ENCODE data around the gene TBCC. TPM values are rescaled to one million over a fixed set of nuclear protein-coding genes. Genes with fewer than 3 reads are reported as not detected.

The TBCC gene, protein sequence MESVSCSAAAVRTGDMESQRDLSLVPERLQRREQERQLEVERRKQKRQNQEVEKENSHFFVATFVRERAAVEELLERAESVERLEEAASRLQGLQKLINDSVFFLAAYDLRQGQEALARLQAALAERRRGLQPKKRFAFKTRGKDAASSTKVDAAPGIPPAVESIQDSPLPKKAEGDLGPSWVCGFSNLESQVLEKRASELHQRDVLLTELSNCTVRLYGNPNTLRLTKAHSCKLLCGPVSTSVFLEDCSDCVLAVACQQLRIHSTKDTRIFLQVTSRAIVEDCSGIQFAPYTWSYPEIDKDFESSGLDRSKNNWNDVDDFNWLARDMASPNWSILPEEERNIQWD
- 10 to 100 TPM; 16.4 to 30.7 (median 22.0) TPM for total RNA-seq

DNA sequence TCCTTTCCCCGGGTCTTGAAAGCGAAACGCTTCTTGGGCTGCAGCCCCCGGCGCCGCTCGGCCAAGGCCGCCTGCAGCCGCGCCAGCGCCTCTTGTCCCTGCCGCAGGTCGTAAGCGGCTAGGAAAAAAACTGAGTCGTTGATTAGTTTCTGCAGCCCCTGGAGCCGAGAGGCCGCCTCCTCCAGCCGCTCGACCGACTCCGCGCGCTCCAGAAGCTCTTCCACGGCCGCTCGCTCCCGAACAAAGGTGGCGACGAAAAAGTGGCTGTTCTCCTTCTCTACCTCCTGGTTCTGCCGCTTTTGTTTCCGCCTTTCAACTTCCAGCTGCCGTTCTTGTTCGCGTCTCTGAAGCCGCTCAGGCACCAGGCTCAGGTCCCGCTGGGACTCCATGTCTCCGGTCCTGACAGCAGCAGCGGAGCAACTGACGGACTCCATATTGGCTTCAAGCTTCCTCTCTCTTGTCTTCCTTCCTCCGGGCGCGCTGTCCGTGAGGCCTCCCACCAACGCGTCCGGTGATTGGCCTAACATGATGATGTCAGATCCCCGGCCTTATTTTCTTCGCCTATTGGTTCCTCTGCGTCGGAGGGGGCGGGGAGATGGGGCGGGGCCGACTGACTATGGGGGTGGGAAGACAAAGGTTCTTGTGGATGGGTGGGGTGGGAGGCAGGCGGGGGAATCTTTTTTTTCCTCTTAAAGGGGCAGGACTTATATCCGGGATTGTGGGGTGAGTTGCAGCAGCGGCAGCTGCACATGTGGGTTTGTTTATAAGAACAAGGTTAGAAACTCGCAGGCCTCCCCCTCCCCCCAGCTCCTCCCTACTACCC is at the start of gene TBCC:
Gene TBCC (minus strand): TSS at position 464 of the 823 bp plus-strand sequence. CDS start 30 bp downstream, at position 434.
- TF ChIP-seq, protein P1, sequence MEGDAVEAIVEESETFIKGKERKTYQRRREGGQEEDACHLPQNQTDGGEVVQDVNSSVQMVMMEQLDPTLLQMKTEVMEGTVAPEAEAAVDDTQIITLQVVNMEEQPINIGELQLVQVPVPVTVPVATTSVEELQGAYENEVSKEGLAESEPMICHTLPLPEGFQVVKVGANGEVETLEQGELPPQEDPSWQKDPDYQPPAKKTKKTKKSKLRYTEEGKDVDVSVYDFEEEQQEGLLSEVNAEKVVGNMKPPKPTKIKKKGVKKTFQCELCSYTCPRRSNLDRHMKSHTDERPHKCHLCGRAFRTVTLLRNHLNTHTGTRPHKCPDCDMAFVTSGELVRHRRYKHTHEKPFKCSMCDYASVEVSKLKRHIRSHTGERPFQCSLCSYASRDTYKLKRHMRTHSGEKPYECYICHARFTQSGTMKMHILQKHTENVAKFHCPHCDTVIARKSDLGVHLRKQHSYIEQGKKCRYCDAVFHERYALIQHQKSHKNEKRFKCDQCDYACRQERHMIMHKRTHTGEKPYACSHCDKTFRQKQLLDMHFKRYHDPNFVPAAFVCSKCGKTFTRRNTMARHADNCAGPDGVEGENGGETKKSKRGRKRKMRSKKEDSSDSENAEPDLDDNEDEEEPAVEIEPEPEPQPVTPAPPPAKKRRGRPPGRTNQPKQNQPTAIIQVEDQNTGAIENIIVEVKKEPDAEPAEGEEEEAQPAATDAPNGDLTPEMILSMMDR (IDR thresholded peaks at IDR 0.05) = no peak
- peak; percentile 84 for DNase-seq (ENCODE audit: low spot score)
- ATAC-seq (ENCODE audit: low FRiP score) = peak; percentile 91

DNA sequence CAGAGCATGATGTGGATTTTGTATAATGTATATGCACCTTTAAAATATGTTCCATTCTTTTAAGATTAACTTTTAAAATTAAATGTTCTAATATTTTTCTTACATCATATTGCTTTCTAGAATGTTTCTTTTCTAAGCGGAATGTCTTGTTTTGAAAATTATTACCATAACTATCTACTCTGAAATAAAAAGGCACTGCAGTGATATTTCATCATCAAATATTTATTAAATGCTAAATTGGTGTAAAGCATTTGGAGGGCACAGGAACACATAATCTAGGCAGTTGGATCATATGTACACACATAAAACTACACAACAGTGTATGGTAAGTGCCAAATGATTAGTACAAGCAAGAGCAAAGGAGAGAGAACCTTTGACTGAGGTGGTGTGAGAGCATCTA is 49.7 kb upstream of the TBCC start:
- TF ChIP-seq, protein P1 (IDR thresholded peaks at IDR 0.05) = no peak
- no peak for ATAC-seq (ENCODE audit: low FRiP score)
- DNase-seq (ENCODE audit: low spot score) = no peak

DNA sequence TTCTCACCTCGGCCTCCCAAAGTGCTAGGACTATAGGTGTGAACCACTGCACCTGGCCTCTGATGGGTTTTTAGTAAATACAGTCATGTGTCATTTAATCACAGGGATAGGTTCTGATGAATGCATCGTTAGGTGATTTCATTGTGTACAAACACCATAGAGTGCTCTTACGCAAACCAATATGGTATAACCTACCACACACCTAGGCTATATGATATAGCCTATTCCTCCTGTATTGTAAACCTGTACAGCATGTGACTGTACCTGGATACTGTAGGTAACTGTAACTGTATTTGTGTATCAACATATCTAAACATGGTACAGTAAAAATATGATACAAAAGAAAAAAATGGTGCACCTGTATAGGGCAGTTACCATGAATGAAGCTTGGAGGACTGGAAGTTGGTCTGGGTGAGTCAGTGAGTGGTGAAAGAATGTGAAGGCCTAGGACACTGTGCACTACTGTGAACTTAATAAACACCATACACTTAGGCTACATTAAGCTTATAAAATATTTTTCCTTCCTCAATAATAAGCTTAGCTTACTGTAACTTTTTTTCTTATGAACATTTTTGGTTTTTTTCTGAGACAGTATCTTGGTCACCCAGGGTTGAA is 45.9 kb upstream of the TBCC start:
- TF ChIP-seq, protein P1 (IDR thresholded peaks at IDR 0.05) = no peak
- ATAC-seq (ENCODE audit: low FRiP score) (peak; percentile 57), DNase-seq (ENCODE audit: low spot score) (no peak)

DNA sequence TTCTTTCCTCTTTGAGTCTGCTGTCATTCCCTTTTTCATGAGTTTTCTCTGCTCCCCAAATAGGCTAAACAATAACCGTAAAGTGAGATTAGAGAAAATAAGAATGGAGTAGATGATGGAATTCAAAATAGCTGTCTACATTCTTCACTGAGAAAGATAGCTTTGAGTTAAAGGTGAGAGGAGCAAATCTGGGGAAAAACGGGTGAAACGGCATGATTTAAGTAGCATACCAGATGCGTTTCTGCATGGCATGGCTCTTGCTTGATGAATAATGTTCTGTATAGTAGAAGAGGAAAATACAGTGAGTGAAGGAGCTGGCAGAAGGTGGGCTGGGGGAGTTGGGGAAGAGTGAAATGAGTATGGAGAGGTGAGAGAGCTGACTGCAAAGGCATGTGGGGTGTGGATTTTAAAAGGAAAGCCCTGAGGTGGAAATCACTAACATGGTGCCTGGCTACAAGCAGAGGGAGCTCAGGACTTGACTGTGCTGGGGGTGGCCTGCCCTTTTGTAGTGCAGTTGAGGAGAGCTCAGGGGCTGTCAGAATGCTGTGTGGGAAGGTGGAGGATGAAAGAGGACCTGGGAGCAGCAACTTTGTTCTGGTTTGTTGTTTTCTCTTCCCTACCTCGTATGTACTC is 44.8 kb upstream of the TBCC start:
- DNase-seq (ENCODE audit: low spot score) (no peak), ATAC-seq (ENCODE audit: low FRiP score) (peak; percentile 53)
- TF ChIP-seq, protein P1 (IDR thresholded peaks at IDR 0.05) = no peak

DNA sequence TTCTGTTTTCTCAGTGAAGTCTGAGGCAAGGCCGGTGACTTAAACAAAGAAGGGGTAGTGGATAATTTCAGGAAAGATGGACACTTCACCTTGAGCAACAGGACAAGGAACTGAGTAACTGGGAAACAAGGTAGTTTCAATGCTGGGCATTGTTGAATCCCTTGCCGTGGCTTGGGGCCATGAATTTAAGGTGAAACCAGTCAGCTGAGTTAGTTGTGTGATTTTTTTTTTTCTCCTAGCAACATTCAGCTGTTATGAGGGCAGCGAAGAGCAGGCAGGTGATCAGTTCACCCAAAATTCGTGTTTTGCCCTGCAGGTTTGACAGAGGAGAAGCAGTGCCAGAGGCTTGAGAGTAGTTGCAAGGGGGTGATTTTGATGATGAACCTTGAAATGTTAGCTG is 42.8 kb upstream of the TBCC start:
- ATAC-seq (ENCODE audit: low FRiP score) = no peak
- TF ChIP-seq, protein P1 (IDR thresholded peaks at IDR 0.05) = no peak
- DNase-seq (ENCODE audit: low spot score) = no peak

DNA sequence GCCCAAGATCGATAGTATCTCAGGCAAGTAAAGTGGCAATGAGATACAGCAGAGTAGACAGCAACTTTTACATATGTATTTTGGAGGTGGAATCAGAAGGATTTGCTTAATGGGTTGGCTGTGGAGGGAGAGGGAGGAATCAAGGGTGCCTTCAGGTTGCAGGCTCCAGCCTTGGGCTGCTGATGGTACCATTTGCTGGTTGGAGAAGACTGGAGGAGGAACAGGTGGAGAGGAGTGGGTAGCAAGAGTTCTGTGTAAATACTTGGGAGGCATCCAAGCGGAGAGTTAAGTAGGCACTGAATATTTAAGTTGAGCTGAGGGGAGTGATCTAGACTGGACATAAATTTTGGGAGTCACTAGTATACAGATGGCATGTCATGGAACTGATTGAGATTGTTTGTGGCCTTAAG is 41.2 kb upstream of the TBCC start:
- TF ChIP-seq, protein P1 (IDR thresholded peaks at IDR 0.05) = no peak
- ATAC-seq (ENCODE audit: low FRiP score) (no peak), DNase-seq (ENCODE audit: low spot score) (no peak)
